NT2/D1 (cell line): Measurements from ENCODE around the gene TTBK2.

Experiments used
- SUZ12 ChIP-seq: IDR thresholded peaks from 2 replicates; pipeline ENCODE4 v1.6.1; 2011; ENCODE audit not compliant: insufficient read length, insufficient read depth; ENCODE audit errors: extremely low read depth
- YY1 ChIP-seq: IDR thresholded peaks from 2 replicates; pipeline ENCODE4 v1.6.1; 2011; ENCODE audit not compliant: insufficient read length, insufficient read depth

DNA sequence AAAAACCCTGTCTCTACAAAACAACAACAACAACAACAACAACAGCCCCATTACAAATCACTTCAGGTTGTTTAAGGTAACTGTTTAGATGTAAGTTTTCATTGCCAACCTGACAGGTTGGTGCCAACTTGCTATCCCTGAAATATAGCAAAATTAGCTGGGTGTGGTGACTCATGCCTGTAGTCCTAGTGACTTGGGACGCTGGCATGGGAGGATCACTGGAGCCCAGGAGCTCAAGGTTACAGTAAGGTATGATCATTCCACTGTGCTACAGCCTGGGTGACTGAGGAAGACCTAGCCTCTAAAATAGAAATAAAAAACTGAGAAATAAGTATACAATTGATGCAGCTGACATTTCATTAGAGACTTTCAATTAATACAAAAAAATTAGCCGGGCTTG, 147.7 kb downstream of the TTBK2 start:
- TF ChIP-seq YY1 (no peak), SUZ12 (no peak)
